HG03558 (cell line): Measurements from ENCODE around the gene SCAMP1.

Experiments
- ATAC-seq: cut with Tn5 transposase; IDR thresholded peaks from one replicate; pipeline ENCODE4 v1.9.1; 2021; ENCODE audit warnings: moderate number of reproducible peaks; ENCODE audit not compliant: unreplicated experiment; ENCODE audit errors: extremely low read depth

The SCAMP1 gene

DNA sequence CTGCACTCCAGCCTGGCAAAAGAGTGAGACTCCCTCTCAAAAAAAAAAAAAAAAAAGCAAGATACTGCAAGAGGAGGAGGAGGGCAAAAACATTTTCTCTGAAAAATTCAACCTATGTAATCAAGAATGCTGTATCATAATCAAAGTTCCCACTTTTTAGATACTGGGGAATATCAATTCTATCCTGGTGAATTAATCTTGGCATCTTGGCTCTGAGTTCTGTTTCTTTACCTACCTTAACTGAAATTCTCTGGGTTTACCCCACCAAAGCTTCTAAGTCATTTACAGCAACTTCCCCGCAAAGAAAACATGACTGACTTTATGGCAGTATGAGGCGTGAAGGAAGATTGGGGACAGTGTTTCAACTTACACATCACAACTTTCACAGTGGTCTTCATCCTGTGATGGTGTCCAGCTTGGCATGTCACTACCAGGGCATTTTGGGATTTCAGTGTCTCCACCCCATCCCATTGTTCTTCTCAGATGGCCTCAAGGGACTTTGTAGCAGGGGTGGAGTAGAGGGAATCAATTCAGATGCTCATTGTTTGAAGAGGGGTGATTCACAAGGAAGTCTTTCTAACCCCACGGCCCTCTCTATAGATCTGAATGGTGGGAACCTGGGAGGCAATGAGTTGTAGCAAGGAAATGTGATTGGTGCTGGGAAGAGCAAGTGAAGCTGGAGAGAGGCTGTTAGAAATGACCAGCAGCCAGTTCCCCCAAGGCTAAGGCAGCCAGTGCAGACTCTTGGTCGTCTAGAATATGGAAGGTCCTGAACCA, 130.5 kb downstream of the SCAMP1 start:
- no peak for ATAC-seq

GRCh38 chr5:78492224-78492623, 131.8 kb downstream of the SCAMP1 start:
- ATAC-seq = no peak

- ATAC-seq = no peak
Observed at GRCh38 chr5:78492650-78493049, 132.2 kb downstream of the SCAMP1 start.

GRCh38 chr5:78495800-78496199, 135.4 kb downstream of the SCAMP1 start:
- no peak for ATAC-seq

DNA sequence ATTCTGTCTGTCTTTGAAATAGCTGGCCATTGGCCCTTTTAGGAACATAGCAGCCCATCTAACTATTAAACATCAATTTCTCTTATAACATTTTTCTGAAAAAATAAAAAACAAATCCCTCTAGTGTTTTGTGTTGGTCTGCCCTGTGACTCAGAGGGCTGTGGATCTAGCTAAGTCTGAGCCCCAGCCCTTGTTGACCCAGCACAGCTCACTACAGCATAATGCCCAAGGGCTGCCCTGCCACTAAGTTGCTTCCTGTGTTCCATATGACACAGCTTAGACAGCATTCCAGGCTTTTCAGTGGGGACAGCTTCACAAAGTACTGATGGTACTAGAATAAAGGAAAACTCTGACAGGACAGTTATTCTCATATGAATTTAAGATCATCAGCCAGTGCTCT, 136.0 kb downstream of the SCAMP1 start:
- ATAC-seq = no peak

DNA sequence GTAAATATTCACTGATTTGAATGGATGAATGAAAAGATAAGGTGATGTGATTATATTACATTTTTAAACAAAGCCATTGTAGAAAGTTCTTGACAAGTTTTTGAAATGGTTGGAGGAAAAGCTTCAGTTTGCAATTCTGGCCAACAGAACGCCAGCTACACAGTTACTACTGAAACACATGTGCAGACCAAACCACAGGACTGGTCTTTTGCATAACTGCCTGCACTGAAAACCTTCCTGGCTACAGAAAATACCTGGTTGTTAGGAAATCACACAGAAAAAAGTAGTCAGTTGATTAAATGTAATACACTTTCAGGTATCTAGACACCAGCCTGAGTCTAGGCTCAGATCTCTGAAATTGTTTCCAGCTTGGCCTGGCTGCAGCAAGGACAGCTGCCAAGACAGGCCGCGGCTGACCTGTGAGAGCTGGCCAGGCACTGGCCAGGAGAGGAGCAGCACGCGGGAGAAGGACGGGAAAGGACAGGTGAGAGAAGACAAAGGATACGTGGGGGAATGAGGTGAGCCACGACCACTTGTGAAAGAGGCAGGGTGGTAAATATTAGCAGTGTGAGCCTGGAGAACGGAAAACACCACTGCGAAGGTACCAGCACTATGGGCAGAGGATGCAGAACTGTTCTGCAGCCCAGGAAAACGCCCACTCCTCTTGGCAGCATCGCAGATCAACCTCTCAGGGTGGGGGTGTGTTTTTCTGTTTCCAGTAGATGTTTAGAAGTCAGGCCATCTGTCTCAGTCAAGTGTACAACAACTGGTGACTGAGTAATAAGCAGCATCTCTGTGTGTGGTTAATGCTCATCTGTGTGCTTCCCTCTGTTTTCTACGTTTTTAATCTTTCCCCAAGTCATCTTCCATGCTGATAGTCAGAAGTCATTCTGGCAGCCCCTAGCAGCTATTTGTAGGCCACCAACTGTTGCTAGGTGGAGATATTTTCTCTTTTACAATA, 137.4 kb downstream of the SCAMP1 start:
- no peak for ATAC-seq

GRCh38 chr5:78499485-78499884, 139.1 kb downstream of the SCAMP1 start:
- no peak for ATAC-seq

GRCh38 chr5:78500028-78500427, 139.6 kb downstream of the SCAMP1 start:
- no peak for ATAC-seq

DNA sequence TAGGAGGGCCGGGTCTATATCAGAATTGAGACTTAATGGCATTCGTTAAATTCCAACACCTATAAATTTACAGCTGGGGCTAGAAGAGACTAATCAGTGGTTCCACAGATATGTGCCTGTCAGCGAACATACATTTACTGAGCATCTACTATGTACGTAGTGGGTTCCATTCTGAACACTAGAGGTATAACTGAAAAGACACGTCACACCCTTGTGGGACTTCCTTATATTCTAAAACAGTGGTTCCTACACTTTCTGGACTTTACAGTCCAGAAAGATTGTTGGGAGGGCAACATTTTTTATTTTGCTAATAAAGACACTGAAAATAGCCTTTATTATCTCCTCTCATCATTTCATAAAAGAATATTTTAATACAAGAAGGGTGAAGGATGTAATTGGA, 140.5 kb downstream of the SCAMP1 start:
- ATAC-seq = no peak

DNA sequence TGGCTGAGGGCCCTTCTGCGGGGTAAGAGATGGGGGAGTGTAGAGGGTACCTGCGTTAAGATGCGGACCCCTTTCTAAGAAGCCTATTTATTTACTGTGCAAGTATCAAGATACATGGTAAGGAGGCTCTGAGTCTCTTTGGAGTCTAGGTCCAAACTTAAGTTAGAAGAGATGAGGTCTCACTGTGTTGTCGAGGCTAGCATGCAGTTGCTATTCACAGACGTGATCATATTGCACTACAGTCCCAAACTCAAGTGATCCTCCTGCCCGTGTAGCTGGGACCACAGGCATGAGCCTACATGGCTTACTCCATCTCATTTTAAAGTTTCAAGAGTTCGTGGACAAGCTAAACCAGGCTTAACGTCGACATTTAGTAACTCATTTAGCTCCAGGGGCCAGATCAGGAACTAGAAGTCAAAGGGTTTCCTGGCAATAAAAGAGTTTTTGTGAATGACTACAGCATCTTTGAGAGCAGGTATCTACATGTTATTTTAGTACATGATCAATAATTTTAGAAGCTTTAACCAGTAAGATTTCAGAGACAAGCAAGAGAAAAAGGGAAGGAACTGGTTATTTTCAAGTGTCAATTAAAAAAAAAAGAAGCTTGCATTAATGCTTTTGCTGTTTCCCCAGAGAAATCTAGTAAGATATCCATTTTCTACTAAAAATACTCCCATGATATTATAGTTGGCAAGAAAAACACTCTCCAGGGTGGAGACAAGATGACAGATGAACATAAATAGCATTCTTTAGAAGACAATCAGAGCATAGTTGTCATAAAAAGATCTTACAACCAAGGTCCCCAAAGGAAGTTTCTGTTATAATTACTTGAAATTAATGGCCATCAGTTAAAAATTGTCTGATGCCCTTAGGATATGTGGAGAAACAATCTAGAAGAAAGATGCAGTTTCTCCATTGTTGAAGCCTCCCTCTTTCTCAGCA, 141.3 kb downstream of the SCAMP1 start:
- ATAC-seq = no peak

DNA sequence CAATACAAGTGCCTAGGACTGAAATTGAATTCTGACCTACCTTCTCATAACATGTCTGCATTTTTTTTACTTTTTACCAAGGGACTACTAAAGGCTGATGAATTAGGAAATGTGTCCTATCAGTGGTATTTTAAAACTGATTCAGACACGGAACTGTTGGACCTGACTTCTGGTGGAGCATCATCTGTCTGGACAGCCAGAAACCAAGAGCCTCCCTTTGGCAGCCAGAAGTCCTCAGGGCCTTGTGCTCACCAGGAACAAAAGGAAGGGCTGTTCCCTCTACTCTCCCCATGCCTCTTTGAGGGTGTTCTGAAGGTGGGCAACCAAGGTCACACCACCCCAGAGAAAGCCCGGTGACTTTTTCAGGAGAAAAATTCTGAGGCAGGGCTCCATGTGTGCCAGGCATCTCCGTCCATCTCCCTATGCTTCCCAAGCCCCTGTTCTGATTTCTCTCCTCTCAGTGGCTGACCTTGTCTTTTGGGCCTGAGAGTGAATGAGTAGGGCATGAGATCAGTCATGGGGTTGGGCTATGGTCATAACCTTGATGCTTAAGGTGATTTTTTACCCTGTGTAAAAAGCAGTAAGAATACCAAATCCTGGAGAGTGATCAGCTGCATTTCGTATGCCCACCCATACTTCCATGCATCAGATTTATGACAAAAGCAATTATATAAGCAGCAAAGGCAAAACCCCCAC, 143.7 kb downstream of the SCAMP1 start:
- no peak for ATAC-seq

DNA sequence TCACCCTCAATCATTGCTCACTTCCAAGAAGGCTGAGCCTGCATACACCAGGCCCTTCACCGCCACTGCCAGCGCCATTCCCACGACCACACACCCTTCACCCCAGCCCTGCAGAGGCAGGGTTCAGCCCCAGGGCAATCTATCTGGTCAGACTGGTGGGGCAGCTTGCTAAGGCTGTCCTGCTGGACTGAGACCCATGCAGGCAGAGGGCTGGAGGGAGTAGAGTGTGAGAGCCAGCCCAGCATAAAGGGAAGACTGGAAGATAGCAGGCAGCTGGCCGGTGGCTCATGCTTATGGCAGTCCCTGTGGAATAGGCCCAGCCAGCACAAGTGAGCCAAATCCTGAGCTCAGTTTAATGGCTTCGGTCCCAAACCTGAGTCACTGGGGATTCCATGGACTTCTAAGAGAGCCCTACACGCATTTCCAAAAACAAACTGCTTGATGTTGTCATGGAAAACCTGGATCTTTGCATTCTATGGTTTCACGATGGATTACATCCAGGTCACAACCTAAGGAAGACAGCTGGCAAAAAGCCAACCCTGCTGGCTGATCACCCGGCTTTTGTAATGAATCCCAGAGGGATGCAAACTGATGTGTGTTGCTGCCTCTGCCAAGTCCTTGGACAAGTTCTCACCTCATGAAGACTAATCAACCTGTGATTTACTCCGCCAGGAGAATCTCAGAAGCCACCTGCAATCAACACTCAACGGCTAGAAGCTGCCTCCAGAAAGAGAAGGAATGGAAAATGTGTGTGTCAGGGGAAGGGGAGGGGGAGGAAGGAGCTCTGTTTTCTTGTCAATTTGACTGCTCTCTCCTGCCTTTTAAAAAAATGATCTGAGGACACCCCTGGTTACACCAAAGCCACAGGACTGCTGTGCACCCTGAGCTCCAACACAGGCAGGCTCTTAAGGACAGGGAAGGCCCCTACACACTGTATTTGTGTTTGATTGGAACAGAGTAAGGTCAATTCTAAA, 144.6 kb downstream of the SCAMP1 start:
- ATAC-seq = no peak

- ATAC-seq = no peak
Observed at GRCh38 chr5:78505860-78506259, 145.4 kb downstream of the SCAMP1 start.

GRCh38 chr5:78506261-78507024, 146.0 kb downstream of the SCAMP1 start:
- ATAC-seq = no peak

DNA sequence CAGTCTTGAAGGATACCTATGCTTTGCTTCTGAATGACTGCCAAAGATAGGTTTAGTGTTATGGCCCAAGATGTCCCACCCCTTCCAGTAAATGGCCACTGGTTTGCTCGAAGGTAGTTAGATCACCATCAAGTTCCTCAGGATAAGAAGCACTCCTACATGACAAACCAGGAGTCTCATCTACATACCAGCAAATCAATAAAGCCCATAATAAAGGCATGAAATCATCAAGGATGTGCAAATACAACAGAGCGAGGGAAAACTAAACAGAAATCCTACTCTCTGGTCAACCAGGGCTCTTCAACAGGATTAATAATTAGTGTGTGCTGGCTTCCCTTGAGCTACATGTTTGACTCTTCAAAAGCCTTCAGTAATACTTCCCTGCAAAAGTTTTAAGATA, 147.1 kb downstream of the SCAMP1 start:
- no peak for ATAC-seq

DNA sequence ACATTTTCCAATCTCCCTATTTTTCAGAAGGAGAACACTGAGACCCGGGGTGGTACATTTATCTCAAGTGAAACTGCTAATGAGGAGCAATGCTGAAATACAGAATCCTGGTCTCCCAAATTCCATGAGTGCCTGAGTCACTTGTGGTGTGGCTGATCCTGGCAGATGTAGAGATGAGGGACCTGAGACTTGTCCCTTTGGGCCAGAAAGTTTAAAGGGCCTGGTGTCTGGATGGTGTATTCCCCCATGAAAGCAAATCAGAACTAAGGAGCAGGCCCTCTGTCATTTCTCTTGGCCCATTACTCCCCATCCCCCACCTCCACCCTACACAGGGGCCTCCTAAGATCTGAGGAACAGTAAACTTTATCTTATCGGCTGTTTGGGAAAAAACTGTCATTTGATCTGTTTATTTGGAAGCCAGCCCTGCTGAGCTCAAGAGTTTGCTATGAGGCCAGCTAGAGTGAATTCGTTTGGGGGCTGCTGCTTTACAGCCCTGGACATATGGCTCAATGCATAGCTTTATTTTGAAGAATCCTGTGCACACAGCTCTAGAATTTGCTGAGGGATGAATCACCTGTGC, 147.9 kb downstream of the SCAMP1 start:
- no peak for ATAC-seq

DNA sequence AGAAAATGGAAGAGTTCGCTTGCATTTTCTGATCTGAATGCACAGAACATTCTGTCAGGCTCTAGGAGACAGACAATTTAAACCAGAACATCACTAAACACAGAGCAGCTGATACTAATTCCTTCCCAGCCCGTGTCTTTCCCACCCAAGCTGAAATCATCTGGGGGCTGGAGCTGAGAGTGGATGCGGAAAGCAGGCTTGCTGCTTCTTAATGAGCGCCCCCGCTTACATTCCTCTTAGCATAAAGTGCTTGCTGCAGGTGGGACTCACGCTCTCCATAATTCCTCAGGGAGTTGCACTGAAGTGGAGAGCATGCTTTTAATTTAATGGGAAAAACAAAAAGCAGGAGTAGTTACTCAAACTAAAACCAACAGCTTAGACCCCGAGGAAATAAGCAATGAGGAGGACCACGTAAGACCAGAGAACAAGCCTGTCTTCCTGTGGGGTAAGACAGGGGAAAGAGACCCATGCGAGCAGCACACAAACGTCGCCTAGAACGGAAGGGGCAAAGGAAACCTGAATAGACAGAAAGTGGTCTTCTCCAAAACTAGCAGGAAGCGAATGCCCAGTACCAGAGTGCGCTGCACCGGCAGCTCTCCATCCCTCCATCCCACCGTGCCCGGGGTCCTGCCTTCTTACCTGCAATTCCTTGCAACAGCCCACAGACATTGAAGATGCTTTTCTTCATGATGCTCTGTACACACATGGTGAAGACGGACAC, 148.9 kb downstream of the SCAMP1 start:
- no peak for ATAC-seq
